ENCODE measurements around the gene TMEM169.
A peak's percentile ranks its signal among the peaks of the same experiment; 100 is the strongest.

Gene TMEM169

DNA sequence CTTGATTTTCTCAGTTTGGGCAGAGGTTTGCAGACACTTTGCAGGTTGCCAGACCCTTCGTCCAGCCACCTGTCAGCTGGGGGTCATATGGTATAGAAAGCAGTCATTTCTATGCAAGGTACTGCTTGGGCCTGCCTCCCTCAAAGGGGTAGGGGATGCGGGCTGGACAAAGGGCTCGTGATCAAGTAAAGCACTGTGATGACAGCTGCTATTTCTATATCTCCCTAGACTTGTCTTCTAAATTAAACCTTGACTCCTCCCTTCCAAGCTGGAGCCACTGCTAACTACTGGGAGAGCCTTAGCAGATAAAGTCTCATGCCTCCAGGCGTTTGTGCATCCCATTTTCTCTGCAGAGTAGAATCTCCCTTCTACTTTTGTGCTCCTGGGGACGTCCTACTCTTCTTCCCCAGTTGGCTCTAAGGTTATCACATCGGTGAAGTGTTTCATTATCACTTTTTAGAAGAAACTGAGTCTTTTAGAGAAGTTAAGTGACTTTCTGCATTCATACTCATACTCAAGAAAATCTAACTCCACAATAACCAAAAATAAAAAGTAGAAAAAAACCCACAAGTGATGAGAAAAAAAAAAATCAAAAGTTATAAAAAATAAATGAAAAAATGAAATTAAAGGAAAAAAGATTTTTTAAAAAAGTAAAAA is 26.7 kb downstream of the TMEM169 start:
- DNase-seq, result no peak

DNA sequence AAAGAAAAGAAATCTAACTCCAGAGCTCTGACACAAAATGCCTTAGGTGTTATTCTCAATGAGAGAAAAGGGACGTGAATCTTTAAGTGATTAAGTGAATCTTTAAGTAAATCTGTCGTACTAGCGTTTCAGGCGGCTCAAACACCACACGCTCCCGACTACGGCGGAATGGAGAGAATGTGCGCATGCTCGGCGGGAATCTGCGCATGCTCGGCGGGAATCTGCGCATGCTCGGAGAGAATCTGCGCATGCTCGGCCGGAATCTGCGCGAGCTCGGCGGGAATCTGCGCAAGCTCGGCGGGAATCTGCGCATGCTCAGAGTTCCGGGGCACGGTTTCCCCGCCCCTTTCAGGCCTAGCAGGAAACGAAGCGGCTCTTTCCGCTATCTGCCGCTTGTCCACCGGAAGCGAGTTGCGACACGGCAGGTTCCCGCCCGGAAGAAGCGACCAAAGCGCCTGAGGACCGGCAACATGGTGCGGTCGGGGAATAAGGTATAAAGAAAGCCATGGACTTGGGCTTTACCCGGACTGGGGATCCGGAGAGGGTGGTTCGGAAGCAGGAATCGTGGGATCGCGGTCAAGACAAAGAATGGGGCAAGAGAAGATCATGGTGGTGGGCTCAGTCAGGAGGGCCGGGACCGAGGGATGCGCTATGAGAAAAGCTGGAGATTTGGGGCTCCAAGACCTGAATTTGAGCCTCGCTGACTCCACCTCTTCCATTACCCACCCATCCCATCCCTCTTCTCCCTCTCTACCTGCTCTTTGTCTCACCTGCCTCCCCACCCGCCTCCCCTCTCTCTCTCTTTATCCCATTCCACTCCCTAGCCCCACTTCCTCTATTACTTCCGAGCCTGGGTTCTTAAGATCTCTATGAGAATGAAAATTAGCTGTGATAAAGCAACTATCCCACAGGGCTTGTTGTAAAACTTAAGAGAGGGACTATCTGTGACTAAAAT is 27.5 kb downstream of the TMEM169 start, which contains the start of gene XRCC5:
TSS of gene XRCC5 (plus strand) at position 382 of the 955 bp plus-strand sequence. CDS start at position 471, 89 bp downstream.
- peak; percentile 93 for DNase-seq

DNA sequence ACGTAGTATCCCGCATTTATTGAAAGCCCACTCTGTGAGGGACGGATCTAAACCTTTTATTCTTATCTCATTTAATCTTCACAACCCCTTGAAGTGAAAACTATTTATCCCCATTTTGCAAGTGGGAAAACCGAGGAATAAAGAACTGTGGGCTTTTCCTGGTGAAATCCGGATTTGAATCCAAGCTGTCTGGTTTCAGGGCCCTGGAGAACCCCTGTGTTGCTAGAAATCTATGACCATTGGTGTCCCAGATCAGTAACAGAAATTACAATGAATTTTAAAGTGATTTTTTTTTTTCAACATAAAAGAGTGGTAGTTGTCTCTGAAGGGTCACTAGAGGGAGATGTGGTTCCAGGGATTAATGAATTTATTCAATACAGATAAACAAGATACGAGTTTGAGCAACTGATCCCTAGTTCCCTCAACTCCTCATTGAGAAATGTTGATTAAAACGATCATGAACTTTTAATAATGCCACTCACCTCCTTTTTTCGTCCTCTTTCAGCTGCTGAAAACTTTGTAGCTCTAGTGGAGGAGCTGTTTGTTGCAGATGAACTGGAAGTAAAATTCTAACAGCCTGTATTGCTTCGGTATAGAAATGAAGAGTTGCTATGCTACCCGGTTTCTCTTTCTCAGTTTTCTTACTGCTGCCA is 28.4 kb downstream of the TMEM169 start:
- no peak for DNase-seq

DNA sequence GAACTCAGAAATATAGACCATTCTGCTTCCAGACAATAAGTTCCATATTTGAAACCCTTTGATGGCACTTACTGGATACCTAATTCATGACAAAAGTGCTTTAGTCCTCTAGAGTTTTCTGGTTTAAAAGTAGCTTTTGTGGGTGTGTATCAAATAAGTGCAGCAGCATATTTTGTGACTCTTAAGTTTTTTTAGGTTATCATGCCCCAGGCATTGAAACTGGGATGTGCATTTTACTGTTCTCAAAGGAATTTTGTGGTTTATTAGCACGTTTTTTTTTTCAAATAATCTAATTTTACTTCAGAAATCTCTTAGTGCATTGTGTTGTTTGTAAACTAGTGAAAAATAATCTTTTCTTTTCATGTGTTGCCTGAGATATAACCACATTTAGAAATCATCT is 28.9 kb downstream of the TMEM169 start:
- DNase-seq, result no peak

DNA sequence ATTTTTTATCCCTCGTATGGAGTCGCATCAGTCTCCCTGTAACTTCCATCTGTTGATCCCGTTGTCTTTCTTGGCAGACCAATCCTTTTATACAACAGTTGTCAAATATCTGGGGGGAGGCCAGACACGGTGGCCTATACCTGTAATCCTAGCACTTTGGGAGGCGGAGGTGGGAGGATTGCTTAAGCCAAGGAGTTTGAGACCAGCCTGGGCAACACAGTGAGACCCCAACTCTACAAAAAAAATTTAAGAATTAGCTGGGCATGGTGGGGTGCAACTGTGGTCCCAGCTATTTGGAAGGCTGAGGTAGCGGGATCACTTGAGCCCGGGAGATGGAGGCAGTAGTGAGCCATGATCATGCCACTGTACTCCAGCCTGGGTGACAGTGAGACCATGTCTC is 29.4 kb downstream of the TMEM169 start:
- no peak for DNase-seq

DNA sequence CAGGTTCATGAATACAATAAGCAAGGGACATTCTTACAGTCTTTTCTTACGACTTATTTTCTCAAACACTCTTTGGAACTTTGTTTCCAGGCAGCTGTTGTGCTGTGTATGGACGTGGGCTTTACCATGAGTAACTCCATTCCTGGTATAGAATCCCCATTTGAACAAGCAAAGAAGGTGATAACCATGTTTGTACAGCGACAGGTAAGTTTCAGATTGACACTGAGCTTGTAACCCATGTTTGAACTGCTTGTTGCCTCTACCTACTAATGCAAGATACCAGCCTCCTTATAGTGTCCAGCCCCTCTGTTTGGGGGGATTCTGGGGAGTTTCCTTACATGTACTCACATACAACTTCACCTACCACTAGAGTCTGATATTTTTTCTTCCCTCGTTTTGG is 31.2 kb downstream of the TMEM169 start:
- DNase-seq, result no peak

DNA sequence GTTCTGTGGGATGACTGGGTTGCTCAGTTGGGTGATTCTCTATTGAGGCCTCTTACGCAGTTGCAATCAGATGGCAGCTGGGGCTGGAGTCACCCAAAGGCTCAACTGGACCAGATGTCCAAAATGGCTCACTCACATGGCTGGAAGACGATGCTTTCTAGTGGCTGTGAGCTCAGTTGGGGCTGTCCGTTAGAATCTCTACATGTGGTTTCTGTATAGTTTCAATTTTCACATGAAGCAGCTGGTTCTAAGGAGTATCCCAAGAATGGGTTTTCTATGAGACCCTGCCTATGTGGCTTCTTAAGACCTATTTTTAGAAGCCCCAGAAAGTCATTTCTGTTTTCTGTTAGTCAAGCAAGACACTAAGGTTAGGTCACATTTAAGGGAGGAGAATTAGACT is 31.9 kb downstream of the TMEM169 start:
- no peak for DNase-seq

DNA sequence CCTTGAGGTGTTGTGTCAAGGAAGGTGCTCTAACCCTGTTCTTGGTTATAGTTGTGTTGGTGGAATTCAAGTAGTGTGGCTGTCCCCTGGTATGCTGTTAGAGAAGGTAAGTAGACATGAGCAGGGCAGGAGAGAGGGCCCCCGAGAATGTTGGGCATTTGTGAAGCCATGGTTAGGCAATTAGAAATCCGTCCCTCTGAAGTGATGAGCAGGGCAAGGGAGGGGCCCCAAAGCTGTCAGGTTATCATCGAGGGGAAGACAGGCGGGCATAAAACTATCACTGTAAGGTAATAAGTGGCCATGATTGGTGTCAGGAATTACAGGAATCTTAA is 32.6 kb downstream of the TMEM169 start:
- no peak for DNase-seq

DNA sequence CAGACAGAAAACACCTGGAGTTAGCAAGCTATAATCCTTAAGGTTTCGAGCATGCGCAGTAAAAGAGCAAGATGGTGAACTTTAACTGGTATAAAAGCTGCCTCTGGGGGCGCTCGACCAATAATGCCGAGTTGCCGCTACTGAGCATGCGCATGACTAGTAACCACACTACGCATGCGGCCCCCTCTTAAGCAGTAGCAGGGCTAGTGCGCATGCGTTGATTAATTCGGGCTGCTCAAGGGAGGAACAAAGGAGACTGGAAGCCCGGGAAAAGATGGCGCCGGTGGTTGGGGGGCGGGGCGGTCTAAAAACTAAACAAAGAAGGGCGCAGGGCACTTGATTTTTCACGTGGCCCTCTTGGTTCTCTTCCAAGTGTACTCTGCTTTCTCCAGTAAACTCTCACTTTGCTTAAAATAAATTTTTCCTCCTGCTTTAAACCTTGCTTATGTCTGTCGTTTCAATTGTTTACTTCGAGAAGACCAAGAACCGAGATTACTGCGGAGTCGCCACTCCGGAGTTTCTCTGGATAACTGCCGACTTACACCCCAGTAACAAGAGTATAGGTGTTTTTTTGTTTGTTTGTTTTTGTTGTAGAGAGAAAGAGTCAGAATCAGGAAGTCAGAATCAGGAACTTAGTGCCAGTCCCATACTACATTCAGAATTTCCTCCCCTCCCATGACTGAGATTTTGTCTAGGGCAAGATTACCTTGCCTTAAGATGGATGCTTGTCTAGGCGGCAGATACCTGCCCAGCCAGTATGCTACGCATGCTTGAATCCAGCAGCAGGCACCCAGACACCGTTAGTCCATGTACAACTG is 33.2 kb downstream of the TMEM169 start:
- DNase-seq, result peak; percentile 95

DNA sequence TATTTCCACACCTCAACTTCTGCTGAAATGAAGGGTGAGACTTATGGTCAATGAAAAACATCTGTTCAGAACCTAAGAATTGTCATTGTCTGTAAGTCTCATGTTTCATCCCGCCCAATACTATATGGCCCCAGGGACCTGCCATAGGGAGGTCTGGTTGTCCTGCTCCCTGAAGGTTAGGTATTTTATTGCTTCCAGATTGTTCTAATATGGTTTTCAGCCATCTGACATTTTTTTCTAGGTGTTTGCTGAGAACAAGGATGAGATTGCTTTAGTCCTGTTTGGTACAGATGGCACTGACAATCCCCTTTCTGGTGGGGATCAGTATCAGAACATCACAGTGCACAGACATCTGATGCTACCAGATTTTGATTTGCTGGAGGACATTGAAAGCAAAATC is 34.7 kb downstream of the TMEM169 start:
- DNase-seq, result no peak

DNA sequence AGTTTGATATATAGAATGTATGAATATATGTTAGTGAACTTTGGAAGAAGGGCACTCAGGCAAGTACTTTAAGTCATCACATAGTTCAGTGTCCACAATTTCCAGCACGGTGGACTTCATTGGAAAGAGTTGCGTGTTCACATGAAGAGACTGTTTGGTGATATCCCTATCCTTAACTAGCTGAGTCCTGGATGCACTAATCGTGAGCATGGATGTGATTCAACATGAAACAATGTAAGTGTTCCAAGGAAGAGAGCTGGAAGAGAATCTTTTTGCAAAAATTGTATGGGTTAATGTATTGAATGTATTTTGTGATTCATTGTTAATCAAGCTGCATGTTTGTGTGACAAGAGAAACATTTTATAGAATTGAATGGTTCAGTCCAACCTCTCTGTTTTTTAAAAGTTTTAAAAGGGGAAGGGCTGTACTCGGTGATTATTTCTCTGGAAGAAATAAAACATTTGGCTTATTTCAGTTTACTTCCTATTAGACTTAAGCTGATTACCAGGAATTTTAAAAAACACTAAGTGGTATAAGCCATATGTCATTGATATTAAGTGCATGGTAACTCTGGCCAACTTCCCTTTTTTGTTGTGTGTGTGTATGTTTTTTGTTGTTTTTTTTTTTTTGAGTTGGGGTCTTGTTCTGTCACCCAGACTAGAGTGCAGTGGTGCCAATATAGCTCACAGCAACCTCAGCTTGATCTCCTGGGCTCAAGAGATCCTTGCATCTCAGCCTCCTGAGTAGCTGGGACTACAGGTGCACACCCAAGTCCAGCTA is 36.0 kb downstream of the TMEM169 start:
- no peak for DNase-seq

DNA sequence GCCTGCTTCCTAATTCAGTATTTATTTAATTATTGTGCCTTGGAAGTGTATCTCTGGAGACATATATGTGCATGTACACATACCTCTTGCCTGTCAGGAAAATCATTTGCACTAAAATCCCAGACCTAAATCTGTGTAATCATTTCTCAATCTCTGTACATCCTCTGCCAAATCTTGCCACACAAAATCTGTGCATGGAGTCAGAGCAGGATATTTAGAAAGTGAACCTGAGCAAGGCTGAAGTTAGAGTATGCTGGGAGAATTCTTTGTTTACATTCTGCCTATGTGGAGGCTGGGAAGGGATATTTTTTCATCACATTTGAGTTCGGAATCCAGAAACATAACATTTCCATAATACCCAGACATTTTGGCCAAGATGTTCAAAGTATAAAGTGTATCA is 36.8 kb downstream of the TMEM169 start:
- DNase-seq, result no peak

DNA sequence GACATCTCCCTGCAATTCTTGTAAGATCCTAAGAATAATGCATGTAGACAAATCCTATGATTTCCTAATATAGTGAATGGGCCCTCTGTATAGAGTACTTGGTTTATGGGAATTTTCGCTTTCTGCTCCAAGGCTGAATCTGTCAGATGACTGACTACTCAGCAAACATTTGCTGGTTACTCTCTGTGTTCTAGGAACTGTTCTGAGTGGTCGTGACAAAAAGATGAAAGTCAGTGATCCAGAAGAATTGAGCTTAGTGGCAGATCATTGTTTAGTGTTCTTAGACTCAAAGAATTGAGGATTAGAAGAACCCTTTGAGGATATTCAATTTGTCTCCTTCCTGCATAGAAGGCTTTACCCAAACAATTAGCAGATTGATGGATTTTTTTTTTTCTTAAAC is 37.4 kb downstream of the TMEM169 start:
- DNase-seq, result no peak

DNA sequence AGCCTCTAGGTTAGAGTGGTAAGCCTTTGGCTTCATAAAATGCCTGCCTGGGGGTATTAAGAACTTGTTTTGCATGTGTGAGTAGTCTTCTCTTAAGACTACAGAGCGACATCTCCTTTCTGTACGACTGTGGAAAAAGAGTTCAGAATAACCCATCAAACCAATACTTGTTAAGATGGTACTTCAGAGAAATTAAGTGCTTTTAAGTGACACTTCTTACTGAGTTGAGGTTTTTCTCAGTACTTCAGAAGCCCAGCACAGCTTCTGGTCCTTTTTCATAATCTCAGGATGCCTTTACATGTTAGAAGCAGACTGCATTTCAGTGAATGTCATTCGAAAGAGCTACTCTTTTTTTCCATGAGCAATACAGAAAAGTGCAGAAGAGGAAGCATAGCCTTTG is 38.3 kb downstream of the TMEM169 start:
- no peak for DNase-seq

DNA sequence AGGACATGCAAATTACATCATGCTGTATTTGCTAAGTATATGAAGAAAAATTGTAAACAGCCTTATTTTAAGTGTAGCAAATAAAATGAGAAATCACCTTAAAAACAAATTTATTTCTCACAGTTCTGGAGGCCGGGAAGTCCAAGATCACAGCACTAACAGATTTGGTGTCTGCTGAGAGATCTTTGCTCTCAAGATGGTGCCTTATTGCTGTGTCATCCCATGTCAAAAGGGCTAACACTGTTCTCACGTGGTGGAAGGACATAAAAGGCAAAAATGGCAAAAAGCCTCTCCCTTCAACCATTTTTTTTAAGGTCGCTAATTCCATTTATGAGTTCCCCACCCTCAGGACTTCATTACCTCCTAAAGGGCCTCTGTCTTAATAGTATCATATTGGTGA is 39.5 kb downstream of the TMEM169 start:
- DNase-seq, result no peak

DNA sequence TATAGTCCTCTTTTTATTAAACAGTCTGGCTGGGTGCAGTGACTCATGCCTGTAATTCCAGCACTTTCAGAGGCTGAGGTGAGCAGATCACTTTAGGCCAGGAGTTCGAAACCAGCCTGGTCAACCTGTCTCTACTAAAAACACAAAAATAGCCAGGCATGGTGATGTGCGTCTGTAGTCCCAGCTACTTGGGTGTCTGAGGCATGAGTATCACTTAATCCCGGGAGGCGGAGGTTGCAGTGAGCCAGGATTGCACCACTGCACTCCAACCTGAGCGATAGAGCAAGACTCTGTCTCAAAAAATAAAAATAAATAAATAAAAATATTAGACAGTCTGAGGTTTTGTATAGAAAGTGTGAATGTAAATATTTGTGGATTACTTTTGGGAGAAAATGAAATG is 45.2 kb downstream of the TMEM169 start:
- DNase-seq, result no peak

DNA sequence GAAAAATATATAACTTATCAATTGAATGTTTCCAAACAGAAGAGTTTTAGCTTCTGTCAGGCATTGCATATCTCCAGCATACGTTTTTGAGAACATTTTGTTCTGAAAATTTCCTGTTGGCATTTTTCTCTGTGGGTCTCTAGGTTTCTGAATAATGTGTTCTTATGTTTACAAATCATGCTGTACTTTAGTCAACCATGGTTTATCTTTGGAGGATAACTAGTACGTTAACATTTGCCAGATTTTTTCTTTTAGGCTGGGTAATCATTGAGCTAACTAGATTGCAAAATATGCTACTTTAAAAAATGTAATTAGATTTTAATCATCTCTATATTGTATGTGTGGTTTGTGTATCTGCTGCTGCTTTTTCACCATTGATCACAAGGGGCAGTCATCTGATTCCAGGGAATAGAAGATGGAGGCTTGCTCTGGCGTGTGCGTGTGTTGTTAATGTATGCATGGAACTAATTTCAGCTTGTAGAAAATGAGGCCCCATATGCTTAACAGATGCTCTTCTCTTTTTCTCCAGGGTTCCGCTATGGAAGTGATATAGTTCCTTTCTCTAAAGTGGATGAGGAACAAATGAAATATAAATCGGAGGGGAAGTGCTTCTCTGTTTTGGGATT is 48.7 kb downstream of the TMEM169 start:
- DNase-seq, result no peak

DNA sequence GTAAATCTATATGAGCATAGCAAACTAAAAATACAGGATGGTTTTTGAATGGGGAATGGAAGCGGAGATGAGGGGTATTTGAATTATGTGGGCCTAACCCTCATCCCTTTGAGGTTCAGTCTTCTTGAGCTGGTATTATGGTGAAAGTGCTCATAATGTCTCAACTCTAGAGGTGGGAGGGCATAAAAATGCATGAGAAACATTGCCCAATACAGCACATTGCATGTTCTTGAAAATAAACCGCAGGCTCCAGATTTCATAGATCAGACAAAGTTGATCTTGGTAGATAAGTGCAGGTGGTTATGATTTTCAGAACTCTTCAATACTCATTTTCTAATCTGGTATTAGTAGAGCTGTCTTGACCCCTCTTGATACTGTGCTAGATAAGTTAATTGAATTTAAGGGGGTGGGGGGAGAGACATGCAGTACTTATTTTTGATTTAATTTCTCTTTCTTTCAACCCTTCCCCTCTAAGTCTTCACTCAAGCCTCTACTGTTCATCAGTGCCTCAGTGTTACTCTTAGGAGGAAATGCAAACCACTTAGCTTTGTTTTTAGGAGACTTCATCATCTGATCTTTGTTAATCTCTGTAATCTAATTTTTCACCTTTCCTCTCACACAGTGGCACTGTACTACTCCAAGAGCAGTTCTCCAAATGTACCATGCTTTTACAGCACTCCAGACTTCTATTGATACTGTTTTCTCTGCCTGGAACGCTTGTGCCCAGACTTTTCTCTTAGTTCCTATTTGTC is 49.6 kb downstream of the TMEM169 start:
- DNase-seq, result no peak

DNA sequence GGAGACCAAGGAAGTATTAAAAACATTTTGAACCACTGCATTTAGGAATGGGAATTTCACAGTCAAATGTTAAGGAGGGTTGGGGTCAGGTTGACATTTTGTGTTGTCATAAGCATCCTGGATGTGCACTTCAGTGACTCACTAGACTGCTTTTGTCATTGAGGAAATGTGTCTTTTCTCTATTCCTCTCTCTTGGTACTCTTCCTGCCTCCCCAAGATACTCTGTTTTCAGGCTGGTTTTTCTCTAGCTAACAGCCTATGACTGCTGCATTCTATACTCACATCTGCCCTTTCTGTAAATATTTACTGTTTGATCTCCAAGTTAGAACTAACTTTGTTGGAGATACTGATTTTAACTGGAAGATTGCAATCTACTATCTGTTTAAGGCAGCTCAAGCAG is 50.9 kb downstream of the TMEM169 start:
- no peak for DNase-seq

DNA sequence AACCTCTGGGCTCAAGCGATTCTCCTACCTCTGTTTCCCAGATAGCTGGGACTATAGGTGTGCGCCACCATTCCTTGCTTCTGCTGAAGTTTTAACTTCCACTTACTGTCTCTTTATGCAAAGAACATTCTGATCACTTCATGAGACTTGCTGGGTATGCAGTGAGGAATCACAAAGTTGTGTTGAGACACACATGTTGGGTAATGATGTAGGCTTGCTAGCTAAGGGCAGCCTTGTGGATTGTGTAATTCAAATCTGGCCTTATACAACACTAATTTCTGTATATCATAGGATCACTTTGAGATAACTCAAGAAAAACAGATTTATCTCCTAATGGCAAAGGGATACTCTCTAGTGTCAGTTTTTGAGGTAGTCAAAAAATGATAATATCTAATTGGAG is 51.7 kb downstream of the TMEM169 start:
- DNase-seq, result no peak
